ENCODE results near the gene ELN.
"Not testable (repeated sequence)": the region's sequence is repeated elsewhere in the genome, so short reads cannot be mapped to it uniquely, and the experiment has no call there.

ELN gene

GRCh38 chr7:74044366-74045350 lies 16.7 kb downstream of the ELN start:
- no peak for DNase-seq

GRCh38 chr7:74046581-74046980 lies 18.6 kb downstream of the ELN start:
- DNase-seq: not testable (repeated sequence)

- no peak for DNase-seq
Measured at GRCh38 chr7:74047804-74048380, 19.9 kb downstream of the ELN start.

GRCh38 chr7:74048999-74049599 lies 21.1 kb downstream of the ELN start:
- no peak for DNase-seq

GRCh38 chr7:74049997-74050798 lies 22.2 kb downstream of the ELN start:
- no peak for DNase-seq

- no peak for DNase-seq
Measured at GRCh38 chr7:74051193-74051592, 23.2 kb downstream of the ELN start.

- no peak for DNase-seq
Measured at GRCh38 chr7:74051629-74052410, 23.8 kb downstream of the ELN start.

- no peak for DNase-seq
Measured at GRCh38 chr7:74052628-74053027, 24.7 kb downstream of the ELN start.

- no peak for DNase-seq
Measured at GRCh38 chr7:74053589-74054186, 25.7 kb downstream of the ELN start.

GRCh38 chr7:74056096-74056915 lies 28.3 kb downstream of the ELN start:
- no peak for DNase-seq

- DNase-seq: no peak
Measured at GRCh38 chr7:74057216-74057925, 29.4 kb downstream of the ELN start.

GRCh38 chr7:74057987-74058386 lies 30.0 kb downstream of the ELN start:
- no peak for DNase-seq

- no peak for DNase-seq
Measured at GRCh38 chr7:74058486-74058885, 30.5 kb downstream of the ELN start.

GRCh38 chr7:74059037-74059436 lies 31.1 kb downstream of the ELN start:
- DNase-seq: no peak

- no peak for DNase-seq
Measured at GRCh38 chr7:74059681-74060588, 32.0 kb downstream of the ELN start.

GRCh38 chr7:74061840-74062539 lies 34.0 kb downstream of the ELN start:
- peak; percentile 53 for DNase-seq

- no peak for DNase-seq
Measured at GRCh38 chr7:74063223-74063641, 35.3 kb downstream of the ELN start.

- no peak for DNase-seq
Measured at GRCh38 chr7:74063646-74064045, 35.7 kb downstream of the ELN start.
